Right ventricle myocardium superior (tissue), 1 donor: Measurements from ENCODE around the gene TTC16. TPM values are rescaled to one million over a fixed set of nuclear protein-coding genes. Genes with fewer than 3 reads are reported as not detected.

Source experiments
- ATAC-seq: fragments of 200-7000 bp; cut with Tn5 transposase; one replicate; pipeline ENCODE4 v1.9.1; 2020; ENCODE audit warnings: mild to moderate bottlenecking; ENCODE audit not compliant: poor library complexity
- DNase-seq: peaks from one replicate; pipeline ENCODE4 v3.0.0-alpha.2; 2020
- intact Hi-C: fragments of 100-400 bp; cut with DNase I; formaldehyde crosslinking; loops from one replicate; pipeline ENCODE4 v1.11.2; 2022
- long read RNA-seq: library from polyadenylated mRNA; unstranded; transcript quantifications from one replicate; pipeline ENCODE4 v2.0.0, GENCODE V29; 2021
- total RNA-seq: library from RNA; stranded (reverse); fragmentation: NEBNext Ultra II Directional; extraction: Animal tissue kit (Norgen Biotek cat#: 25700); gene quantifications from one replicate; pipeline ENCODE4 v1.2.1, GENCODE V29; 2021
- donor health status: DM: no; HTN: yes; CAD: no; lungs with severe emphysema.

The TTC16 gene, protein sequence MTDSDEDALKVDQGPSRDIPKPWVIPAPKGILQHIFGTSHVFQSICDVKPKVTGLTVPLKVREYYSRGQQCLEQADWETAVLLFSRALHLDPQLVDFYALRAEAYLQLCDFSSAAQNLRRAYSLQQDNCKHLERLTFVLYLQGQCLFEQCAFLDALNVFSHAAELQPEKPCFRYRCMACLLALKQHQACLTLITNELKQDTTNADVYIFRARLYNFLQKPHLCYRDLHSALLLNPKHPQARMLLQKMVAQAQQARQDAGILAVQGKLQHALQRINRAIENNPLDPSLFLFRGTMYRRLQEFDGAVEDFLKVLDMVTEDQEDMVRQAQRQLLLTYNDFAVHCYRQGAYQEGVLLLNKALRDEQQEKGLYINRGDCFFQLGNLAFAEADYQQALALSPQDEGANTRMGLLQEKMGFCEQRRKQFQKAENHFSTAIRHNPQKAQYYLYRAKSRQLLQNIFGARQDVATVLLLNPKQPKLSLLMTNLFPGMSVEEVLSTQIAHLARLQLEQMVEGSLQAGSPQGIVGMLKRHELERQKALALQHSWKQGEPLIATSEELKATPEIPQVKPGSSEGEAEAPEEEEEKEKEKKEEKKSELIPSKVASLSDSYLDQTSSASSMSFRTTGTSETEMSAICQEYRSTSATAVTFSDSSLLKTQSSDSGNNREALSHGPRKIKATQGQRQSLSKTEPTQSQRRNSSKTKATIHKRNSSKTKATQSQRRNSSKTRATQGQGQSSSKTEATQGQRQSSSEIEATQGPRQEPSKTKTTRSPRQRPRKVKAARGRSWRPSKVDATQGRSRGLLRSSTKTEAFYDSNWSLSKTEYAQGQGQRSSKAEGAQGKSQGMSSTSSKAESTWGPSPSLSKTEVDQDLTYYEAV
- 0.48 TPM for total RNA-seq
- long read RNA-seq, partial matches to known transcripts: 0 of 2 reads
- long read RNA-seq, other reads (novel, unspliced or antisense): 2 of 2 reads

- intact Hi-C loops: loop anchor here (5.0 to 10.0 kb wide), 2 partner anchors 103 to 221 kb away; partner anchors contain the start of gene STXBP1
- ATAC-seq (peak; percentile 98), DNase-seq (peak; percentile 98)
Observed at GRCh38 chr9:127715470-127716337, at the start of gene TTC16, which contains the start of gene PTRH1. TTC16 (plus strand) TSS chr9:127716079; CDS start chr9:127716146, 67 bp downstream. PTRH1 (minus strand) TSS chr9:127715663; CDS start chr9:127715639, 24 bp downstream.

DNA sequence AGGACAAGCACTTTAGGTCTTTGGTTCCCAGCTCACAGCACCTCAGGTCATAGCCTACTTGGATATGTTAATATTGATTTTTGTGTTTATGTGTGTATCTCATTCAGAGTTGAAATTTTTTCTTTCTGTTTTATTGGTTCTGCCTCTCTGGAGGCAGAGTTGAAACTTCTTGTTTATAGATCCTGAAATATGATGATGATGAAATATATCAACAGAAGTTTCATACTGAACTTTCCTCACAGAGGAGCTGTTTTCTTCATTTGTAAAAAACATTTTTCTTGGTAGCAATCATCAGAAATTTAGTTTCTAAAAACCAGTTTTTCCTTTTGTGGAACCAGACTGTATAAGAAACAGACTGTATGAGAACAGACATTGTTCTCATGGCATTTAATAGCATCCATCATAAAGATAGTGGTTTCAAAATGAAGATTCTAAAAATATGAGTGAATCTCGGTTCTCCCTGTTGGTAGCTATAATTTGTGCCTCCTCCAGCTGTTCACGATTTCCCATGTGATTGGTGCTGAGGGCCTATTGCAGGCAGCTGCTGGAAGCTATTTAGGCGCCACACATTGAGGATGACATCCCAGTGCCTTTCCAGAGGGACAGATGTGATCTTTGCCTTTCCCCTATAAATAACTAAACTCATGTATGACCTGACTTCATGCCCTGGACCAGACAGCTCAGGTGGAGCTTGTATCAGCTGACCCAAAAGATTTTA lies 48.6 kb upstream of the TTC16 start:
- ATAC-seq: no peak
- no peak for DNase-seq
- intact Hi-C loops: no loop called here

- DNase-seq (no peak), ATAC-seq (no peak)
- intact Hi-C loops: no loop called here
Observed at GRCh38 chr9:127667906-127668305, 48.0 kb upstream of the TTC16 start.

- ATAC-seq (no peak), DNase-seq (no peak)
- intact Hi-C loops: no loop called here
Observed at GRCh38 chr9:127673234-127673633, 42.6 kb upstream of the TTC16 start.

DNA sequence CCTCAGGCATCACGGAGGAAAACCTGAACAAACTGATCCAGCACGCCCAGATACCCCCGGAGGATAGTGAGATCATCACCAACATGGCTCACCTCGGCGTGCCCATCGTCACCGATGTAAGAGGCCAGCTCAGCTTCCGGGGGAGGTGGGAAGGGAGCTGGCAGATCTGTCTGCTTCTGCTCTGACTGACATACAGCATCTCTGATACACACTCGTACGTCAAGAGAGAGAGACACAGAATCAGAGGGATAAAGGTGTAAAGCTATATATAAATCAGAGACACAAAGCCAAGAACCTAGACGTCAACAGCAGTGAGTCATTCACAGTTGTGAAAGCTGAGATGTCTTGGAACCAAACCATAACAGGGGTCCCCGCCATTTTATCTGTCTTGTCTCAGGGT lies 39.2 kb upstream of the TTC16 start:
- DNase-seq: no peak
- ATAC-seq: no peak
- intact Hi-C loops: no loop called here

DNA sequence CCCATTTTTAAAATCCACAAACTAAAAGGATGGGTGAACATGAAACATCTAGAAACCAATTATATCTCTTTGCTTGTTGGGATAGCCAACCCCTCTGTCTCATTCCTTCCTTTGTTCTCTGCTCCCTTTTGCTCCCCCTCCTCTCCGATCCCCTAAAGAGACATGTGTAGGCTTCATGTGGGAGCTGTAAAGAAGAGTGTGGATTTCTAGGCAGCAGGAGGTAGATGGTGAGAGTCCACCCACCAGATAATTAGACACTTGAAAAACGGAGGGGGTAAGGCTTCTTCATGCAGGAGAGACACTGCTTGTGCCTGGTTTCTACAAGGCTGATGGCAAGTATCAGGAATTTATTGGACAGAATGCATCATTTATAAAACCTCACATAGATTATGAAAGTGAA lies 36.4 kb upstream of the TTC16 start:
- ATAC-seq (no peak), DNase-seq (no peak)
- intact Hi-C loops: no loop called here

DNA sequence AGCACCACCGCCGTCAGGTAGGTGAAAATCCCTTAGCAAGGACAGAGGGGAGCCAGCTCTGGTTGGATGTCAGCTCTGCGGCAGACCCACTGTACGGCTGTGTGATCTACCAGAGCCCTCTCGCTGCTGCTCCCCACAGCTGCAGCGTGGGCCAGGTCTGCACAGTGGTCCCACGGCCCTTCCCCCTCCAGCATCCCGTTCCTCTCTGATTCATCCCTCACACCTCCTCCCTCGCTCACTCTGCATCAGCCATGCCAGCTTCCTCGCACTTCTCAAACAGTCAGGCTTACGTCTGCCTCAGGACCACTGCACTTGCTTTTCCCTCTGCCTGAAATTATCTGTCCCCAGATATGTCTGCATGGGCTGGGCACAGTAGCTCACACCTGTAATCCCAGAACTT lies 35.7 kb upstream of the TTC16 start:
- intact Hi-C loops: no loop called here
- ATAC-seq (no peak), DNase-seq (no peak)

DNA sequence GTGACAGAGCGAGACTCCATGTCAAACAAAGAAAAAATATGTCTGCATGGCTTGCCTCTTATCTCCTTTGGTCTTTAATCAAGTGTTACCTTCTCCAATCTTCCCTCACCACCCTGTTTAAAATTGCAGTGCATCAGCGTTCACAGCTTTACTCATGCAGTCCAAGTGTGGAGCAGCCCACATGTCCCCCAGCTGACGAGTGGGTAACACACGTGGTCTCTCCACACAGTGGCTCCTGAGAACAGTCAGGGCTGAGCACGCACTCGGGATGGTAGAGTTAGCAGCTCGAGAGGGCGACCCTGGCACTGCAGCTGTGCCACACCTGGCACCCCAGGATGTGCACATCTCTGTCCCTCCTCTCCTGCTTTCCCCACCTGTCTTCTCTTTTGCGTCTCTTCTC lies 35.0 kb upstream of the TTC16 start:
- intact Hi-C loops: no loop called here
- no peak for ATAC-seq

DNA sequence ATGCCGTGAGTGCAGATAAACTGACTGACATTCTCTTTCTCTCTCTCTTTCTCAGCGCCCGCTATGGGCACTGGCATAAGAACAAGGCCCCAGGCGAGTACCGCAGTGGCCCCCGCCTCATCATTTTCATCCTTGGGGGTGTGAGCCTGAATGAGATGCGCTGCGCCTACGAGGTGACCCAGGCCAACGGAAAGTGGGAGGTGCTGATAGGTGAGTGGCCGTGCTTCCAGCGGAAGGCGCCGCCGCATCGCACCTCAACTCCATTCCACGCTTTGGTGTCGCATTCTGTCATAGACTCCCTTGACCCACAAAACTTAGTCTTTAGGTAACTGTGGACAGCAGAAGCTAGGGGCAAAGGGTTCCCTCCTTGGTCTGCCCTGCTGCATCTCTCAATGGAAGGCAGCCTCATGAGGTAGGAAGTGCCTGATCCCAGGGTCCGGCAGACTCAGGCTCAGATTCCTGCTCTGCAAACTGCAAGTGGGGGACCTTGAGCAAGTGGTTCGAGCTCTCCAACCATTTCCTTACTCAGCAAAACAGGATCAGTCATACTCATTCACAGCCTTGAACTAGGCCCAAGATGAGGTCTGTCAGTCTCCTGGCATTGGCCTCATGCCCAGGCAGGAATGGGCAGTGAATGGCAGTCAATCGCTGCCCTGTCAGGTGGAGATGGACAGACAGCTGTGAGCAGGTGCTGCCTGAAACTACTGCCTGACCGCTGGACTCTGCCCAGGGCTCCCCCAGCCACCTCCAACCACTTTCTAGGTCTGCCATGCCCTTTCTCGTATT lies 33.3 kb upstream of the TTC16 start:
- intact Hi-C loops: no loop called here
- DNase-seq (no peak), ATAC-seq (peak; percentile 45)

More for the DNA sequence above, 35.0 kb upstream of the TTC16 start:
- DNase-seq: no peak

GRCh38 chr9:127683723-127684122 lies 32.2 kb upstream of the TTC16 start:
- intact Hi-C loops: no loop called here
- DNase-seq: no peak
- no peak for ATAC-seq

- DNase-seq (no peak), ATAC-seq (no peak)
- intact Hi-C loops: no loop called here
Observed at GRCh38 chr9:127684576-127684975, 31.3 kb upstream of the TTC16 start.

DNA sequence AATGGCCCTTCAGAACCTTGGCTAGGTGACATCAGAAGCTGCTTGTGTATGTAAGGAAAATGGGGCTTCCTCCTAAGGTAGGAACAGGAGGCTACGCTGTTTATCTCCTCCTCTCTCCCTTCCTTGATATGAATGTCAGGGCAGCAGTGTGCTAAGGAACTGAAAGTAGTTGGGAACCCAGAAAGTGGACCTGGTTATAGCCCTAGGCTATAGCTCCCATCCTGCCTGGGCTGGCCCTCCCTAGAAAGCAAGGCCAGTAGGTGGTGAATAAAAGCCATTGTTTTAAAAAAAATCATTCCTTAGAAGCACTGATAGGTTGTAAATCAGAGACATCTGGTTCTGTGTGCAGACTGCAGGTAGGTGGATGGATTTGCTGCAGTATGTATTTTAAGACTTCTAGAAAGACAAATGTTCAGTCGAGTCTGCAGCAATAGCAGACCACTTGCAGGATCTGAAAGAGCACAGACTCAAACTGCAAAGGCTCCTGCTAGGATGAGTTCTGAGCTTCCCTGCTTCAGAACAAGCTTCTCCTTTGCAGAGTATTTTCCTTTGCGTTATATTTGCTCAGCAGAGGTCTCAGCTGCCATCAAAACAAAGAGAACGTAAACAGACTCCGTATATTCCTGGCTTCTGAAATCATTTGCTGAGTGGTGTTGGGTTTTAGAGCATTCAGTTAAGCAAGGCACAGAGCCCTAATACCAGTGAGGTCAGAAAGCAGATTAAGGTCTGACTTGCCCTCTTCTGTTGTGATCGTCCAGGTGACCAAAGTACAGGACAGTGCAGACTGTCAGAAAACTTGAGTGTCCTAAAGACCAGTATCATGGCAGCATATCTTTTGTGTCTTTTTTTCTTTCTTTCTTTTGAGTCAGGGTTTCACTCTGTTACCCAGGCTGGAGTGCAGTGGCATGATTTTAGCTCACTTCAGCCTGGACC lies 29.2 kb upstream of the TTC16 start:
- ATAC-seq (no peak), DNase-seq (no peak)
- intact Hi-C loops: no loop called here

GRCh38 chr9:127689329-127690000 lies 26.4 kb upstream of the TTC16 start:
- intact Hi-C loops: no loop called here
- ATAC-seq (no peak), DNase-seq (no peak)

- ATAC-seq (no peak), DNase-seq (no peak)
- intact Hi-C loops: no loop called here
Observed at GRCh38 chr9:127690735-127691134, 25.1 kb upstream of the TTC16 start.

DNA sequence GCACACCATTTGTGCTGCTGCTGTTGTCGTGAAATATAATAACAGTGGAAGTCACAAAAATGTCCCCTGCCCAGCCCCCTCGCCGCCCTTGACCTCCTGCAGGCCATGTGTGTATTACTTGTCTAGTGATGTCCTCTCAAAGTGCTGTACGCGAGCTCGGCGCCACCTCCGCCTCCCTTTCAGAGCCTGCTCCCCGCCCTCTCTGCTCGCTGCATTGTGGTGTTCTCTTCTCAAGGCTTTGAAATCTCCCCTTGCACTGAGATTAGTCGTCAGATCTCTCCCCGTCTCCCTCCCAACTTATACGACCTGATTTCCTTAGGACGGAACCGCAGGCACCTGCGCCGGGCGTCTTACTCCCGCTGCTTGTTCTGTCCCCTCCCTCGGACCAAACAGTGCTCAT lies 23.8 kb upstream of the TTC16 start:
- no peak for ATAC-seq
- no peak for DNase-seq
- intact Hi-C loops: no loop called here

- DNase-seq (no peak), ATAC-seq (no peak)
- intact Hi-C loops: no loop called here
Observed at GRCh38 chr9:127693143-127693542, 22.7 kb upstream of the TTC16 start.
